Right ventricle myocardium superior (tissue), 1 donor: ENCODE measurements around the gene STPG1. TPM values are rescaled to one million over a fixed set of nuclear protein-coding genes. Genes with fewer than 3 reads are reported as not detected.

Experiments used
- ATAC-seq: fragments of 200-7000 bp; cut with Tn5 transposase; one replicate; pipeline ENCODE4 v1.9.1; 2020; ENCODE audit warnings: mild to moderate bottlenecking; ENCODE audit not compliant: poor library complexity
- DNase-seq: peaks from one replicate; pipeline ENCODE4 v3.0.0-alpha.2; 2020
- intact Hi-C: fragments of 100-400 bp; cut with DNase I; formaldehyde crosslinking; loops from one replicate; pipeline ENCODE4 v1.11.2; 2022
- total RNA-seq: library from RNA; stranded (reverse); fragmentation: NEBNext Ultra II Directional; extraction: Animal tissue kit (Norgen Biotek cat#: 25700); gene quantifications from one replicate; pipeline ENCODE4 v1.2.1, GENCODE V29; 2021
- donor health status: DM: no; HTN: yes; CAD: no; lungs with severe emphysema.

Gene STPG1
- total RNA-seq, 1 donor from 2014 or later: 5.6 TPM

GRCh38 chr1:24315391-24315790 is 98.2 kb downstream of the STPG1 start:
- intact Hi-C loops: no loop called here
- DNase-seq: no peak
- no peak for ATAC-seq

GRCh38 chr1:24311741-24312140 is 101.8 kb downstream of the STPG1 start:
- DNase-seq (no peak), ATAC-seq (no peak)
- intact Hi-C loops: no loop called here

GRCh38 chr1:24311234-24311633 is 102.3 kb downstream of the STPG1 start:
- ATAC-seq: no peak
- intact Hi-C loops: no loop called here

GRCh38 chr1:24309762-24310485 is 103.7 kb downstream of the STPG1 start:
- ATAC-seq (no peak), DNase-seq (no peak)
- intact Hi-C loops: no loop called here

More at GRCh38 chr1:24311234-24311633, 102.3 kb downstream of the STPG1 start:
- no peak for DNase-seq

- DNase-seq (no peak), ATAC-seq (no peak)
- intact Hi-C loops: no loop called here
These were observed 105.1 kb downstream of the STPG1 start for GRCh38 chr1:24308365-24309015.

Other genes starting within 250 kb of the STPG1 start
- 2.8 TPM for gene IFNLR1, start 226.5 kb downstream of the STPG1 start, total RNA-seq
- not detected for gene GRHL3, start 94.4 kb downstream of the STPG1 start, total RNA-seq
- gene NIPAL3, start 2.0 kb upstream of the STPG1 start, total RNA-seq: 31.8 TPM
- gene RCAN3, start 89.1 kb upstream of the STPG1 start, total RNA-seq: 6.5 TPM
- 0.27 TPM for gene NCMAP, start 142.3 kb upstream of the STPG1 start, total RNA-seq
- gene SRRM1, start 229.5 kb upstream of the STPG1 start, total RNA-seq: 50.4 TPM